ENCODE measurements around the gene RAB22A. TPM values are rescaled to one million over a fixed set of nuclear protein-coding genes. Genes with fewer than 3 reads are reported as not detected.

Gene RAB22A
- total and polyA plus RNA-seq, 2 donors (not counting 3 experiments of a cell fraction or from before 2014, with no cell fraction given): 8.6 to 16.3 TPM

DNA sequence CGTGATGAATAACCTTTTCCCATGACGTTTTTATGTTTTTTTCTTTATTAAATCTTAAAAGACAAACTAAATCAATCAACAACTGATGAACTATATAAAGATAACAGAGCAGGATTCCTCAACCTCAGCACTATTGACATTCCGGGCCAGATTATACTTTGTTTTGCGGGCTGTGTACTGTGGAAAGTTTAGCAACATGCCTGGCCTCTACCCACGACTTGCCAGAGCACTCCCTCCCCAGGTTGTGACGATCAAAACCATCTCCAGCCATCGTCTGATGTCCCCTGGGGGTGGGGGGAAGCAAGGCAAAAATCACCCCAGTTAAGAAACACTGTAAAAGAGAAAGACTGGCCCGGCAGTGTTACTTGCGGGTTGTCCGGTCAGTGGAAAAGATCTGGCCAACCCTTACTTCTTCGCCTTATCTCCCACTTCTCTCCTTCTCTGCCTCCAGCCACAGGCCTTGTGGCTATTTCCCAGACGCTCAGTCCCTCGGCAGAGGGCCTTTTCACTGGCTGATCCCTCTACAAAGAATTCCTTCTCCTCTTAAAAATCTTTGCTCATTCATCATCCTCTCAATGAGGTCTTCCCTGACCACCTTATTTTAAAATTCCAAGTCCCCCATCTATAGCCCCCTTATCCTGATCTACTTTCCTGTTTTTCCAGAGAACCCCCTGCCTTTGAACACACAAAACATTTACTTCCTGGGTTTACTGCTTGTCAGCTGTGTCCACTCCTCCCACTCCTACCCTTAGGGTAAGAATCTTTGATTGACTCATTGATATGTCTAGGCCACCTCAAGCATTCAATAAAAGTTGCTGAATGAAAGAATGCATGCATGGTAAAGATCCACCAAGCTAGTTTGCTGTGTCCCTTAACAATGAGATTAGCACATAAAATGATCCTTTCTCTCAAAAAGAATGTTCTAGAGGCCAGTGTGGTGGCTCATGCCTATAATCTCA, 14.7 kb upstream of the RAB22A start:
- DNase-seq (ENCODE audit: low read depth, low spot score) (no peak), FAIRE-seq (no peak)
- CTCF ChIA-PET: no interaction called here
- Histone ChIP-seq H3K4me3 (replicated peaks in 1 of 3; ENCODE audit: insufficient read depth in 1 of 3, low read depth in 1 of 3, low read length in 3 of 3) (no peak overlapping the region), H3K79me2 (ENCODE audit: control insufficient read depth, insufficient read depth, low read length) (peaks cover 51% of the 10 kb centered on the region), H2AFZ (ENCODE audit: low read depth, low read length) (no peak overlapping the region), H3K4me2 (ENCODE audit: insufficient read depth, low read length) (no peak overlapping the region), H3K27me3 (ENCODE audit: control insufficient read depth in 2 of 2, insufficient read depth in 2 of 2, low read length in 2 of 2) (no peaks in the 10 kb centered on the region), H3K9ac (replicated peaks; ENCODE audit: extremely low read depth, insufficient read depth, low read length) (no peak overlapping the region), H3K27ac (ENCODE audit: insufficient read depth, low read depth, low read length) (no peak overlapping the region), H3K4me1 (ENCODE audit: control insufficient read depth, extremely low read depth, insufficient read depth, low read length) (no peaks in the 10 kb centered on the region), H3K9me3 (replicated peaks; ENCODE audit: control insufficient read depth, insufficient read depth, low read length) (no peaks in the 10 kb centered on the region), H3K36me3 (ENCODE audit: control insufficient read depth in 2 of 2, extremely low read depth in 1 of 2, insufficient read depth in 2 of 2, low read length in 2 of 2) (peaks cover 0 to 3% of the 10 kb centered on the region in 2 experiments), H4K20me1 (replicated peaks; ENCODE audit: control insufficient read depth, extremely low read depth, insufficient read depth, low read length) (peaks cover 2% of the 10 kb centered on the region), H3K9me1 (replicated peaks; ENCODE audit: control insufficient read depth, extremely low read depth, insufficient read depth, low read length) (no peaks in the 10 kb centered on the region)
- BruUV-seq (replicated peaks): no TSS peak
- POLR2A ChIA-PET: no interaction called here
- dilution Hi-C loops (cut with MboI; ENCODE audit: extremely low pct_ligation_motif_present, low sequenced_read_pairs) (no loop called here), intact Hi-C loops (cut with micrococcal nuclease) (loop anchor here (5.0 kb wide), 1 partner anchor 37 kb away; no protein-coding TSS in a partner anchor)
- TF ChIP-seq FOS (IDR thresholded peaks at IDR 0.05; ENCODE audit: borderline replicate concordance, insufficient read depth, low read length): no peak

DNA sequence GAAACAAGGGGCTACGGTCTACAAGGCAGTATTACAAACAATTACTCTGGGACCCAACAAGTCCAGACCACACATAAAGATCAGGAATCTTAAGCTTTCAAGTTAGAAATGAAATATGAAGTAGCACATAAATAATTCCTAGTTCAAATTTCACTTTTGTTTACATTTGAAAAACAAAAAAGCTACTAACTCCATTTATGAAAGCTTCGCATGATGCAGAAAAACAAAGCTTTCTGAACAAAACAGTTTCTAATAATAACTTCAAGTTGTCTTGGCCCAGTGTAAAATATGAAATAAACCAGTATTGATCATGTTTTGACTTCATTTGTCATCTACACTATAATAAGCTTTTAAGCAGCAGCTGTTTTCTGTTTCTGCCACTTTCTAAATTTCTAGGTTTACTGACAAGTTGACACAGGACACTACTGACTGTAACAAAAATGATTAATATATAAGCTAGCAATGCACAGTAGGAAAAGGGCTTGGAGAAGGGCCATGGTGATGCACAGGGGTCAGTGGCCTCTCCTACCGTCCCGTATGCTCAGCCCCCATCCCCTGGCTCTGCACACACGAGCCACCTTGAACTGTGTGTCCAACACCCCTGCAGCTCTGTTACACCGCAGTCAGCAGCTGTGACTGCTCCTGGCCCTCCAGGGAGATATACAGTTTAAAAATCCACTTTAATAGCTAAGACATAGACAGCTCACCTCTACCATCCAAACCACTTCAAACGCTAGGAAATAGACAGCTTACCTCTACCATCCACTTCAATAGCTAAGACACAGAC, 13.3 kb upstream of the RAB22A start:
- CTCF ChIA-PET: interaction anchor here (0.9 to 1.6 kb wide), 6 partner anchors 8 to 68 kb away, joined by 3 to 6 read pairs (median 3); no protein-coding TSS in a partner anchor
- no peak overlapping the region for H2AFZ ChIP-seq (ENCODE audit: low read depth, low read length)
- intact Hi-C loops (cut with micrococcal nuclease): loop anchor here (5.0 kb wide), 1 partner anchor 39 kb away; no protein-coding TSS in a partner anchor
- H3K9me1 ChIP-seq (replicated peaks; ENCODE audit: control insufficient read depth, extremely low read depth, insufficient read depth, low read length): no peaks in the 10 kb centered on the region
- dilution Hi-C loops (cut with MboI; ENCODE audit: extremely low pct_ligation_motif_present, low sequenced_read_pairs): no loop called here
- H3K4me3 ChIP-seq (replicated peaks in 1 of 3; ENCODE audit: insufficient read depth in 1 of 3, low read depth in 1 of 3, low read length in 3 of 3): no peak overlapping the region
- no peaks in the 10 kb centered on the region for H3K27me3 ChIP-seq (ENCODE audit: control insufficient read depth in 2 of 2, insufficient read depth in 2 of 2, low read length in 2 of 2)
- peak; percentile 57 for FAIRE-seq
- TF ChIP-seq EZH2 (IDR thresholded peaks at IDR 0.05; ENCODE audit: borderline replicate concordance, low read depth, low read length, severe bottlenecking) (no peak), POLR2A (IDR thresholded peaks at IDR 0.05; ENCODE audit: low read depth, low read length) (no peak), POLR2AphosphoS5 (IDR thresholded peaks at IDR 0.05; ENCODE audit: insufficient read depth, low read depth, low read length) (no peak), GATA2 (IDR thresholded peaks at IDR 0.05; ENCODE audit: insufficient read depth, insufficient read length, low read depth, low read length) (no peak), JUN (IDR thresholded peaks at IDR 0.05; ENCODE audit: borderline replicate concordance, insufficient read depth, insufficient read length, low read depth) (no peak), FOS (IDR thresholded peaks at IDR 0.05; ENCODE audit: borderline replicate concordance, insufficient read depth, low read length) (no peak), MYC (IDR thresholded peaks at IDR 0.05; ENCODE audit: low read depth, low read length) (no peak)
- TF ChIP-seq, protein P1, sequence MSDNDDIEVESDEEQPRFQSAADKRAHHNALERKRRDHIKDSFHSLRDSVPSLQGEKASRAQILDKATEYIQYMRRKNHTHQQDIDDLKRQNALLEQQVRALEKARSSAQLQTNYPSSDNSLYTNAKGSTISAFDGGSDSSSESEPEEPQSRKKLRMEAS (IDR thresholded peaks at IDR 0.05; ENCODE audit: insufficient read depth, insufficient read length): no peak
- TF ChIP-seq, protein P2, sequence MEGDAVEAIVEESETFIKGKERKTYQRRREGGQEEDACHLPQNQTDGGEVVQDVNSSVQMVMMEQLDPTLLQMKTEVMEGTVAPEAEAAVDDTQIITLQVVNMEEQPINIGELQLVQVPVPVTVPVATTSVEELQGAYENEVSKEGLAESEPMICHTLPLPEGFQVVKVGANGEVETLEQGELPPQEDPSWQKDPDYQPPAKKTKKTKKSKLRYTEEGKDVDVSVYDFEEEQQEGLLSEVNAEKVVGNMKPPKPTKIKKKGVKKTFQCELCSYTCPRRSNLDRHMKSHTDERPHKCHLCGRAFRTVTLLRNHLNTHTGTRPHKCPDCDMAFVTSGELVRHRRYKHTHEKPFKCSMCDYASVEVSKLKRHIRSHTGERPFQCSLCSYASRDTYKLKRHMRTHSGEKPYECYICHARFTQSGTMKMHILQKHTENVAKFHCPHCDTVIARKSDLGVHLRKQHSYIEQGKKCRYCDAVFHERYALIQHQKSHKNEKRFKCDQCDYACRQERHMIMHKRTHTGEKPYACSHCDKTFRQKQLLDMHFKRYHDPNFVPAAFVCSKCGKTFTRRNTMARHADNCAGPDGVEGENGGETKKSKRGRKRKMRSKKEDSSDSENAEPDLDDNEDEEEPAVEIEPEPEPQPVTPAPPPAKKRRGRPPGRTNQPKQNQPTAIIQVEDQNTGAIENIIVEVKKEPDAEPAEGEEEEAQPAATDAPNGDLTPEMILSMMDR (IDR thresholded peaks at IDR 0.05; ENCODE audit: extremely low read depth in 1 of 2, insufficient read depth in 1 of 2, low read depth in 1 of 2, low read length in 2 of 2): no peak
- no TSS peak for BruUV-seq (replicated peaks)
- DNase-seq (ENCODE audit: low read depth, low spot score): no peak
- peaks cover 0 to 3% of the 10 kb centered on the region in 2 experiments for H3K36me3 ChIP-seq (ENCODE audit: control insufficient read depth in 2 of 2, extremely low read depth in 1 of 2, insufficient read depth in 2 of 2, low read length in 2 of 2)
- peaks cover 46% of the 10 kb centered on the region for H3K79me2 ChIP-seq (ENCODE audit: control insufficient read depth, insufficient read depth, low read length)
- H3K4me1 ChIP-seq (ENCODE audit: control insufficient read depth, extremely low read depth, insufficient read depth, low read length): no peaks in the 10 kb centered on the region
- POLR2A ChIA-PET: no interaction called here
- no peak overlapping the region for H3K9ac ChIP-seq (replicated peaks; ENCODE audit: extremely low read depth, insufficient read depth, low read length)
- H3K4me2 ChIP-seq (ENCODE audit: insufficient read depth, low read length): no peak overlapping the region
- H3K9me3 ChIP-seq (replicated peaks; ENCODE audit: control insufficient read depth, insufficient read depth, low read length): no peaks in the 10 kb centered on the region
- H3K27ac ChIP-seq (ENCODE audit: insufficient read depth, low read depth, low read length): no peak overlapping the region
- H4K20me1 ChIP-seq (replicated peaks; ENCODE audit: control insufficient read depth, extremely low read depth, insufficient read depth, low read length): peaks cover 2% of the 10 kb centered on the region
